Keratinocyte (primary cell): ENCODE measurements around the gene VSIG10L2.

Experiments used
- CTCF ChIP-seq, 3 experiments: IDR thresholded peaks in 1 of 3; conservative IDR thresholded peaks in 1 of 3; optimal IDR thresholded peaks in 1 of 3; 2 replicates in 2 of 3; 3 replicates in 1 of 3; pipeline versions ENCODE3 to v1.5.1; 2011; ENCODE audit warnings: low read length in 3 of 3, mild to moderate bottlenecking in 3 of 3, moderate library complexity in 2 of 3, control low read depth in 1 of 3, inconsistent platforms in 1 of 3; ENCODE audit not compliant: insufficient read depth in 2 of 3; ENCODE audit errors: extremely low read depth in 1 of 3
- EZH2 ChIP-seq: IDR thresholded peaks from one replicate; pipeline ENCODE4 v1.6.1; 2012; ENCODE audit warnings: inconsistent platforms, mild to moderate bottlenecking, low read length, moderate library complexity

- TF ChIP-seq CTCF (optimal IDR thresholded peaks at IDR 0.05 in 1 of 3, IDR thresholded peaks at IDR 0.05 in 1 of 3, conservative IDR thresholded peaks at IDR 0.05 in 1 of 3; ENCODE audit: extremely low read depth in 1 of 3, insufficient read depth in 2 of 3, low read length in 3 of 3) (no peak), EZH2 (no peak)
Measured at GRCh38 chr11:125968354-125968753, 22.5 kb downstream of the VSIG10L2 start.
